HG02870 (cell line): ENCODE results near the gene YBEY.

Experiments used
- ATAC-seq: cut with Tn5 transposase; IDR thresholded peaks from one replicate; pipeline ENCODE4 v1.9.1; 2021; ENCODE audit warnings: mild to moderate bottlenecking, moderate library complexity; ENCODE audit not compliant: unreplicated experiment

YBEY gene

DNA sequence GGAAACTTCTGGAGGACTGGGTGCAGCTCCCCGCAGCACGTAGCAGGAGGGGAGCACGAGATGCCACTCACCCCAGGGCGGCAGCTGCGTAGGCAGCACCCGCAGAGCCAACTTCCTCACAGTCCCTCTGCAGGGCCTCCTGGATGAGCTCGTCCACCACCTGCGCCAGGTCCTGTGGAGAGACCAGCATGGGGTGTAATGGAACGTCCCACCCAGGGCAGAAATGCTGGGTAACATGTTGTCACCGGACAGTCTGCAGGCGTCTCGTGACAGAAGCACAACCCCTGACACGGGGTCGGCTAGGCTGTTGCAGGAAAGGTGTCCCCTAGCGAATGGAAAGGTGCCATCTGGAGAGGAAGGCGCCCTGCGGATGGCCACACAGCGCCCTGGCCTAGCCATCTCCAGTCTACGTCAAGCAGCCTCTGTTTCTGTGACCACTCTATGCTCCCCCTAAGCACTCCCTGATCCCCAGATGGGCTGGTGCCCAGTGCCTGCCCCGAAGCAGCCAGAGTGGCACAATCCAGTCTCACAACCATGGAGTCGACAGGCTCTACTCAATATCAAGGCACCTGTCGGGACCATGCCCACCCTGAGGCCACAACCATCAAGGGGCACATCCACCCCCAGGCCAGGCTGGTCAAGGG lies 22.0 kb upstream of the YBEY start:
- ATAC-seq: no peak

DNA sequence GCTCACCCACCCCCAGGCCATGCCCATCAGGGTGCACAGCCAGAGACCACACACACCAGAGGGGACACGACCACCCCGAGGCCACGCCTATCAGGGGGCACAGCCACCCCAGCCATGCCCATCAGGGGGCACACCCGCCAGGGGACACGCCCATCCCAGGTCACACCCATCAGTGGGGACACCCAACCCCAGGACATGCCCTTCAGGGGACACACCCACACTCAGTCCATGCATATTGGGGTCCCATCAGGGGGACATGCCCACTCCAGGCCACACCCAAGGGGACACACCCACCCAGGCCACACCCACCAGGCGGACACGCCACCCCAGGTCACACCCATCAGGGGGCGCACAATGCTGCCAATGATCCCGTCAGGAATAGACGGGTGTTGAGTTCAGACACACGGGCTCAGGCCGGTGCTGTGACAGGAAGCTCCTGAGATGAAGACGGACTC lies 21.4 kb upstream of the YBEY start:
- no peak for ATAC-seq

GRCh38 chr21:46265736-46266525 lies 20.2 kb upstream of the YBEY start:
- no peak for ATAC-seq

GRCh38 chr21:46266946-46267345 lies 19.2 kb upstream of the YBEY start:
- ATAC-seq: no peak

- ATAC-seq: no peak
These were observed 17.8 kb upstream of the YBEY start for GRCh38 chr21:46268371-46268770.

DNA sequence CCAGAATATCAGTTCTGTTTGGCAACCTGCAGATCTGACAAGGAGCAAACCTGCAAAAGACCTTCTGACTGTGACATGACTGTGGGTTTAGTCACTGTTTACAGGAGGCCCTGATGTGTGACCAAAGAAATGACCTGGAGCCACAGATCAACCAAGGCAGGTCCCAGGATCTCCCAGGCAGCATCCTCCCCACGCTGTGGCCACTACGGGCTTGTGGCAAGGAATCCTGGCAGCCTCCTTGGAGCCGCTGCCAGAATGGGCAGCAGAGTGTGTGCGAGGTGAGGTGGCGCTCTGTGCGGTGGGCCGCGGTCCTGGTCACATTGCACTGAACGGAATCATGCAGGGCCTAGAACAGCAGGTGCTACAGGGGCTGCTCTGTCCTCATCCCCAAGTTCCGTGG lies 16.7 kb upstream of the YBEY start:
- ATAC-seq: no peak

DNA sequence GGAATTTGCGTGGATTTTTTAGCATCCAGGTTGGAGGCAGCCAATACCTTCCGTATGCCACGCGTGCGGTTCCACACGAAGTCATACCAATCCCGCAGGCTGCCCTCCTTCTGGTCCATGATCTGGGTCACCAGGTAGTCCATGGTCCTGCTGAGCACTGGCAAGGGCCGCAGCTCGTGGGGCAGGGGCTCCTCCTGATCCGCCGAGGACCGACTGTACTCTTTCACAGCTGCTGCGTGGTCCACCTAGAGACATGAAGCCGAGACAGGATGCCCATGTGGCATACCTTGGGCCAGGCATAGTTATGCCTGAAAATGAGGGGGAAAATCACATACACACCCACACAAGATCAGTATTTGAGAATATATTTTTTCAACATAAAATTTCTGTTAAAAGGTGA lies 12.8 kb upstream of the YBEY start:
- ATAC-seq: no peak

DNA sequence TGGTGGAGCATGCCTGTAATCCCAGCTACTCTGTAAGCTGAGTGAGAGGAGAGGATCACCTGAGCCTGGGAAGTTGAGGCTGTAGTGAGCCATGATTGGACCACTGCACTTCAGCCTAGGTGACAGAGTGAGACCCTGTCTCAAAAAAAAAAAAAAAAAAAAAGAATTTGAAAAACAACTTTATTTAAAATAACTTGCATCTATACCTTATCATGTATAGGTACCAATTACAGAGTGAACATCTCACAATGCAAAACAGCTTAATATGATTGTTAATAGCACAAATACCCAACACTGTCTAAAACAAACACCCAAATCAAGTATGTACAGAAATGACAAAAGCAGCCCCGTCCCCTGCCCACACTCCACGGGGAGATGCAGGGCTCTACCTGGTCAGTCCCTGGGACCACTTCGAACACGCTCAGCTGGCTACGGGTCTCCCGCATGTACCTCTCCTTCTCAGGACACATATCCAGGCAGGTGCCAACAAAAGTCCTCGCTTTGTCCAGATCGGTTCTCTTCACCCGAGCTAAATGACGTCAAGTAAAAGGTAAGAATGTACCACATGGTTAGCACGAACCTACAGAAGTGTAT lies 11.2 kb upstream of the YBEY start:
- ATAC-seq: no peak

- no peak for ATAC-seq
These were observed 2.0 kb upstream of the YBEY start for GRCh38 chr21:46284077-46284644.

- no peak for ATAC-seq
These were observed 1.4 kb upstream of the YBEY start for GRCh38 chr21:46284733-46285132.

GRCh38 chr21:46285206-46285661 lies 908 bp upstream of the YBEY start, which contains the start of gene MCM3AP:
MCM3AP (minus strand) TSS chr21:46285611; CDS start chr21:46285286, 325 bp downstream.
- ATAC-seq: no peak

GRCh38 chr21:46286648-46287002 lies 483 bp downstream of the YBEY start:
- no peak for ATAC-seq

DNA sequence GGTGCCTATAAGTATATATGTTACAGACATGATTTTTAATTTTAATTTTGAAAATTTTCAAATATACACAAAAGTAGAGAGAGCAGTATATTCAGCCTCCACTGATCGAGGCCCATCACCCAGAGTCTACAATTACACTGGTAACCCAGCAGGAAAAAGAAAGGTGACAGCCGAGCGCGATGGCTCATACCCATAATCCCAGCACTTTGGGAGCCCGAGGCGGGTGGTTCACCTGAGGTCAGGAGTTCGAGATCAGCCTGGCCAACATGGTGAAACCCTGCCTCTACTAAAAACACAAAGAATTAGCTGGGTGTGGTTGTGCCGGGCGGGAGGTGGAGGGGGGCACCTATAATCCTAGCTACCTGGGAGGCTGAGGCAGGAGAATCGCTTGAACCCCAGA lies 1.4 kb downstream of the YBEY start:
- no peak for ATAC-seq

- no peak for ATAC-seq
These were observed 3.6 kb downstream of the YBEY start for GRCh38 chr21:46289655-46290179.

- no peak for ATAC-seq
These were observed 5.4 kb downstream of the YBEY start for GRCh38 chr21:46291561-46291960.

GRCh38 chr21:46294647-46295176 lies 8.6 kb downstream of the YBEY start:
- ATAC-seq: no peak

- ATAC-seq: no peak
These were observed 9.1 kb downstream of the YBEY start for GRCh38 chr21:46295177-46295770.

- ATAC-seq: no peak
These were observed 10.0 kb downstream of the YBEY start for GRCh38 chr21:46295996-46296752.

DNA sequence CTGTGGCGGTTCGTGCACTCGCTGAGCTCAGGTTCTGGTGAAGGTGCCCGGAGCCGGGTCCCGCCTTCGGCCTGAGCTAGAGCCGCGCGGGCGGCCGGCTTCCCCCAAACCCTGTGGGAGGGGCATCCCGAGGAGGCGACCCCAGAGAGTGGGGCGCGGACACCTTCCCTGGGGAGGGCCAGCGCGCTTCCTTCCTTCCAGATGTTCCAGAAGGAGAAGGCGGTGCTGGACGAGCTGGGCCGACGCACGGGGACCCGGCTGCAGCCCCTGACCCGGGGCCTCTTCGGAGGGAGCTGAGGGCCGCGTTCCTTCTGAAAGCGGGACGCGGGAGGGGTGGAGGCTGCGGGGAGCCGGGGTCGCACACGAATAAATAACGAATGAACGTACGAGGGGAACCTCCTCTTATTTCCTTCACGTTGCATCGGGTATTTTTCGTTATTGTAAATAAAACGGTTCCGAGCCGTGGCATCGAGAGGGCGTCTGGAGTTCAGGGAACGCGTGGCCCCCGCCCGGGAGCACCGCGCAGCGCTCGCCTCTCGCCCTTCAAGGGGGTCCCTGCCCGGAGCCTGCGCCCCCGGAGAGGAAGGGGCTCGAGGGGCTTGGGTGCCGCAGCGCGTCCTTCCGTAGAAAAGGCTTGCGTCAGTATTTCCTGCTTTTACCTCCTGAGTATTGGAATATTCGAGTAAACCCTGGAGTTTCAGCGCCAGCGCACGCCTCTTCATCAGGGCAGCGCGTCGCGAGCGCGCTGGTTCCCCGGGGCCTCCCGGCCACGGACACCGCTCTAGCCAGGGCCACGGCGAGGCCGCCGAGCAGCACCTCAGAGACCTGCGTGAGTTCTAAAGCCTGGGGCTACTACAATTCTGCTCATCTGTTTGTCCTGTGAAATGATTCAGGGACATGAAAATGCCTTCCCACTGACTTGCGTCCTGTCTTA lies 11.5 kb downstream of the YBEY start:
- no peak for ATAC-seq
